ENCODE data around the gene USP24. TPM values are rescaled to one million over a fixed set of nuclear protein-coding genes. Genes with fewer than 3 reads are reported as not detected.

Gene USP24
- total and polyA plus RNA-seq, 2 donors (not counting 3 experiments of a cell fraction or from before 2014, with no cell fraction given), result 8.2 to 30.0 TPM

DNA sequence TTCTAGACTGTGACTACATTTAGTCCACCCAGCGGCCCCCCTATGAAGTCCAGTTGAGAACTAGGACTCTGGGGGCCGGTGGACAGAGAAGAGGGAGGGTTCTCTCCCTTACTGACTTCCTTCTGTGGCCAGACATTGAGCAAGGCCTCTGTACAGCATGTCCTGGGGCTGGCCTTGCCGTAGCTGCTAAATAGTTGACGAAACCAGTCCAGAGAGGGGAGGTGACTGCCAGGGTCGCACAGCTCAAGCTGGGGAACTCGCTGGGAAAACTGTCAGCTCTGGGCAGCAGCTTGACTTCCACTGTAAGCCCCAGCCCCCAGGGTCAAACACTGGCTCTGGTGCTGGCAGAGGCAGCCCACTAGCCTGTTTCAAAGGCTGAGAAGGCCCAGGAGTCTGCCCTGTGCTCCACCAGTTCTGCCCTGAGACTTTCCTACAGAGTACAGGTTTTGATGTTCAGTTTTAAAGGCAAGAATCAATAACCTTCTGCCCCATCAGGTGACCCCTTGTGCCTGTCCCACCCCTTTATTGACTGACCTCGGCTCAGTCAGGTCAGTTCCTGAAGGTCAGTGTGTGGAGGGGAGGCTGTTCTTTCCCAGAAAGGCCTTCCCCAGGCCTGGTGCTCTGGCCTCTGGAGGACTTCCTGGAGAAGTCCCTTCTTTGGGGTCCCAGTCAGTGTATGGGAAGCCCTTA, 161.8 kb downstream of the USP24 start:
- no peaks in the 10 kb centered on the region for H3K4me1 ChIP-seq (ENCODE audit: control insufficient read depth, extremely low read depth, insufficient read depth, low read length)
- H3K4me3 ChIP-seq (replicated peaks in 1 of 3; ENCODE audit: insufficient read depth in 1 of 3, low read depth in 1 of 3, low read length in 3 of 3), result no peak overlapping the region
- no peak overlapping the region for H3K9ac ChIP-seq (replicated peaks; ENCODE audit: extremely low read depth, insufficient read depth, low read length)
- no peaks in the 10 kb centered on the region for H3K9me3 ChIP-seq (replicated peaks; ENCODE audit: control insufficient read depth, insufficient read depth, low read length)
- no peaks in the 10 kb centered on the region for H3K36me3 ChIP-seq (ENCODE audit: control insufficient read depth in 2 of 2, extremely low read depth in 1 of 2, insufficient read depth in 2 of 2, low read length in 2 of 2)
- CTCF ChIA-PET, result no interaction called here
- POLR2A ChIA-PET, result no interaction called here
- no peaks in the 10 kb centered on the region for H4K20me1 ChIP-seq (replicated peaks; ENCODE audit: control insufficient read depth, extremely low read depth, insufficient read depth, low read length)
- H3K27ac ChIP-seq (ENCODE audit: insufficient read depth, low read depth, low read length), result no peak overlapping the region
- TF ChIP-seq POLR2A (IDR thresholded peaks at IDR 0.05; ENCODE audit: low read depth, low read length) (no peak), EZH2 (IDR thresholded peaks at IDR 0.05; ENCODE audit: borderline replicate concordance, low read depth, low read length, severe bottlenecking) (no peak), POLR2AphosphoS5 (IDR thresholded peaks at IDR 0.05; ENCODE audit: insufficient read depth, low read depth, low read length) (no peak), FOS (IDR thresholded peaks at IDR 0.05; ENCODE audit: borderline replicate concordance, insufficient read depth, low read length) (no peak), MYC (IDR thresholded peaks at IDR 0.05; ENCODE audit: low read depth, low read length) (no peak), GATA2 (IDR thresholded peaks at IDR 0.05; ENCODE audit: insufficient read depth, insufficient read length, low read depth, low read length) (no peak), JUN (IDR thresholded peaks at IDR 0.05; ENCODE audit: borderline replicate concordance, insufficient read depth, insufficient read length, low read depth) (no peak)
- TF ChIP-seq, protein P1, sequence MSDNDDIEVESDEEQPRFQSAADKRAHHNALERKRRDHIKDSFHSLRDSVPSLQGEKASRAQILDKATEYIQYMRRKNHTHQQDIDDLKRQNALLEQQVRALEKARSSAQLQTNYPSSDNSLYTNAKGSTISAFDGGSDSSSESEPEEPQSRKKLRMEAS (IDR thresholded peaks at IDR 0.05; ENCODE audit: insufficient read depth, insufficient read length), result no peak
- TF ChIP-seq, protein P2, sequence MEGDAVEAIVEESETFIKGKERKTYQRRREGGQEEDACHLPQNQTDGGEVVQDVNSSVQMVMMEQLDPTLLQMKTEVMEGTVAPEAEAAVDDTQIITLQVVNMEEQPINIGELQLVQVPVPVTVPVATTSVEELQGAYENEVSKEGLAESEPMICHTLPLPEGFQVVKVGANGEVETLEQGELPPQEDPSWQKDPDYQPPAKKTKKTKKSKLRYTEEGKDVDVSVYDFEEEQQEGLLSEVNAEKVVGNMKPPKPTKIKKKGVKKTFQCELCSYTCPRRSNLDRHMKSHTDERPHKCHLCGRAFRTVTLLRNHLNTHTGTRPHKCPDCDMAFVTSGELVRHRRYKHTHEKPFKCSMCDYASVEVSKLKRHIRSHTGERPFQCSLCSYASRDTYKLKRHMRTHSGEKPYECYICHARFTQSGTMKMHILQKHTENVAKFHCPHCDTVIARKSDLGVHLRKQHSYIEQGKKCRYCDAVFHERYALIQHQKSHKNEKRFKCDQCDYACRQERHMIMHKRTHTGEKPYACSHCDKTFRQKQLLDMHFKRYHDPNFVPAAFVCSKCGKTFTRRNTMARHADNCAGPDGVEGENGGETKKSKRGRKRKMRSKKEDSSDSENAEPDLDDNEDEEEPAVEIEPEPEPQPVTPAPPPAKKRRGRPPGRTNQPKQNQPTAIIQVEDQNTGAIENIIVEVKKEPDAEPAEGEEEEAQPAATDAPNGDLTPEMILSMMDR (IDR thresholded peaks at IDR 0.05; ENCODE audit: extremely low read depth in 1 of 2, insufficient read depth in 1 of 2, low read depth in 1 of 2, low read length in 2 of 2), result no peak
- no peaks in the 10 kb centered on the region for H3K9me1 ChIP-seq (replicated peaks; ENCODE audit: control insufficient read depth, extremely low read depth, insufficient read depth, low read length)
- FAIRE-seq (no peak), DNase-seq (ENCODE audit: low read depth, low spot score) (no peak)
- peaks cover 0 to 1% of the 10 kb centered on the region in 2 experiments for H3K27me3 ChIP-seq (ENCODE audit: control insufficient read depth in 2 of 2, insufficient read depth in 2 of 2, low read length in 2 of 2)
- dilution Hi-C loops (cut with MboI; ENCODE audit: extremely low pct_ligation_motif_present, low sequenced_read_pairs) (no loop called here), intact Hi-C loops (cut with micrococcal nuclease) (no loop called here)
- no peaks in the 10 kb centered on the region for H3K79me2 ChIP-seq (ENCODE audit: control insufficient read depth, insufficient read depth, low read length)
- BruUV-seq (replicated peaks), result no TSS peak
- no peak overlapping the region for H2AFZ ChIP-seq (ENCODE audit: low read depth, low read length)
- H3K4me2 ChIP-seq (ENCODE audit: insufficient read depth, low read length), result no peak overlapping the region

Measured in endothelial cell of umbilical vein (primary cell).